Thoracic aorta endothelial cell (primary cell): ENCODE results near the gene NANOS3. TPM values are rescaled to one million over a fixed set of nuclear protein-coding genes. Genes with fewer than 3 reads are reported as not detected.

Source experiments
- small RNA-seq: library from RNA; depleted of rRNA; stranded (forward); fragments of <200 nt; gene quantifications from one replicate; pipeline ENCODE3, GENCODE V24; 2012
- total RNA-seq: library from RNA; depleted of rRNA; stranded (reverse); fragments of >200 nt; gene quantifications from 2 replicates; pipeline ENCODE4 v1.2.3, GENCODE V29; 2012

Gene NANOS3
- not detected in 2 replicates for total RNA-seq

GRCh38 chr19:13876834-13877233, at the start of gene NANOS3:
Gene NANOS3, plus strand, starts transcription at chr19:13877134. Its CDS starts 115 bp downstream, at chr19:13877249.

DNA sequence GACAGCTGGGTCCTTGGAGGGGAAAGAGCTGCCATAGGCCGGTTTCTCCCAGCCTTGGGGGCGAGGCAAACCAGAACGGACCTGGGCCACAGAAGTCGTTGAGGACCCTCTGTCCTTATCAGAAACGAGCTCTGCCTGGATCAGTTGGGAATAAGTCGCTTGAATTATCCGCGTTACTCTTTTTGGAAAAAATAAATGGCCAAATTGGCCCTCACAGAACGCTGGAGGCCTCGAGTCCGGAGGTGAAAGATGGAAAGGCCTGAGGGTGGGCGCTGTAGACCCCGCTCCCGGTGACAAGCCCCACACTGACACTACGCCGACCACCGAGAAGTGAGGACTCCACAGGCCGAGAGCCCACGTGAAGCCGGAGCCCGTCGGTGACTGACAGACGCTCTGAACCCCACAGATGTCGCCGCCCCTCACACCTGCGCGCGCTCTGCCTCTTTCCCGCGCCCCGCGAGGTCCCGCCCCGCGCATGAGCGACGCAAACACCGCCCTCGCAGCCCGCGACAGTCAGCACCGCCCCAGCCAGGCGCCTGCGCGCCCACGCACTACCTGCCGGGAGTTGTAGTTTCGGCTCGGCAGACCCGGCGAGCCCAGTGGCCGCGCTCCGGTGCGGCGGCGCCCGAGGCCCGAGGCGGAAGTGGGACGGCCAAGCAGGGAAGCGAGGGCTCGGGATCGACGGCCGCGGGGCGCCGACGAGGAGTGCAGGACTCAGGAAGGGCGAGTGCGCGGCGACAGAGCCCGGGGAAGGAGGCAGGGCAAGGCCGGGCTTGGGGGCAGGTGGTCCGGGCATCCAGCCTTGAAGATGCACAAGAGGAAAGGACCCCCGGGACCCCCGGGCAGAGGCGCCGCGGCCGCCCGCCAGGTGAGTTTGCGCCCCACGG, 28.9 kb downstream of the NANOS3 start, which contains the start of the genes BRME1 and CC2D1A:
Gene BRME1, minus strand, starts transcription at position 484 of the 887 bp plus-strand sequence. CDS start 1,225 bp downstream, outside the sequence.
Gene CC2D1A, plus strand, starts transcription at position 568 of the 887 bp plus-strand sequence. Its CDS starts 241 bp downstream, at position 809.

Small RNAs within 50 kb of the gene (small RNA-seq; reads per million reads assigned to genes)
- gene MIR181C (9.5 reads per million, percentile 91 among the genes with 10 or more reads in this experiment), gene MIR181D (51.8 reads per million, percentile 98 among the genes with 10 or more reads in this experiment)

Other genes with a start within 250 kb of the NANOS3 start
- 45.7 and 58.0 TPM in 2 replicates for gene MRI1, start 112.6 kb upstream of the NANOS3 start, total RNA-seq
- 55.6 and 79.5 TPM in 2 replicates for gene C19orf53, start 102.7 kb upstream of the NANOS3 start, total RNA-seq
- 8.4 and 12.9 TPM in 2 replicates for gene ZSWIM4, start 81.7 kb upstream of the NANOS3 start, total RNA-seq
- gene BRME1, start 29.0 kb downstream of the NANOS3 start, total RNA-seq: 0.50 and 0.53 TPM in 2 replicates
- gene CC2D1A, start 29.1 kb downstream of the NANOS3 start, total RNA-seq: 15.7 and 18.5 TPM in 2 replicates
- gene PODNL1, start 61.3 kb downstream of the NANOS3 start, total RNA-seq: 0.22 and 0.53 TPM in 2 replicates
- gene DCAF15, start 75.4 kb downstream of the NANOS3 start, total RNA-seq: 12.2 and 19.0 TPM in 2 replicates
- 3.2 and 6.5 TPM in 2 replicates for gene RFX1, start 129.2 kb downstream of the NANOS3 start, total RNA-seq
- gene RLN3, start 151.0 kb downstream of the NANOS3 start, total RNA-seq: not detected in 2 replicates
- gene IL27RA, start 154.6 kb downstream of the NANOS3 start, total RNA-seq: 3.3 and 8.5 TPM in 2 replicates
- gene PALM3, start 184.9 kb downstream of the NANOS3 start, total RNA-seq: 0.22 TPM in 1 of 2 replicates, not detected in the other
- 0.13 and 0.29 TPM in 2 replicates for gene MISP3, start 195.7 kb downstream of the NANOS3 start, total RNA-seq
- not detected in 2 replicates for gene C19orf67, start 208.6 kb downstream of the NANOS3 start, total RNA-seq
- gene SAMD1, start 213.6 kb downstream of the NANOS3 start, total RNA-seq: 26.1 and 31.9 TPM in 2 replicates
- gene PRKACA, start 240.6 kb downstream of the NANOS3 start, total RNA-seq: 43.4 and 61.5 TPM in 2 replicates